ENCODE measurements around the gene C17orf107. TPM values are rescaled to one million over a fixed set of nuclear protein-coding genes. Genes with fewer than 3 reads are reported as not detected.
"Not testable (repeated sequence)": the region's sequence is repeated elsewhere in the genome, so short reads cannot be mapped to it uniquely, and the experiment has no call there.

Gene C17orf107
- total RNA-seq, 4 donors from 2014 or later: 0.66 to 5.0 (median 1.5) TPM

- TF ChIP-seq CTCF (IDR thresholded peaks at IDR 0.05) (no peak), POLR2A (IDR thresholded peaks at IDR 0.05) (no peak)
- H3K27me3 ChIP-seq: no peaks in the 10 kb centered on the region
- H3K9me3 ChIP-seq: no peaks in the 10 kb centered on the region
- H3K27ac ChIP-seq: peak overlapping the region in 3 of 4 donors; percentile 26 to 34 (median 31)
- no peak for DNase-seq
- peaks cover 0 to 10% (median 3%) of the 10 kb centered on the region in 4 donors for H3K4me1 ChIP-seq
- H3K36me3 ChIP-seq: no peaks in the 10 kb centered on the region
- no peak overlapping the region for H3K4me3 ChIP-seq
These were observed 9.0 kb downstream of the C17orf107 start for GRCh38 chr17:4908301-4908700.

GRCh38 chr17:4908711-4909496 is 9.6 kb downstream of the C17orf107 start:
- Histone ChIP-seq H3K4me1 (peaks cover 0 to 7% (median 0%) of the 10 kb centered on the region in 4 donors), H3K9me3 (no peaks in the 10 kb centered on the region), H3K27me3 (no peaks in the 10 kb centered on the region), H3K36me3 (no peaks in the 10 kb centered on the region), H3K27ac (peak overlapping the region in 3 of 4 donors; percentile 26 to 34 (median 31)), H3K4me3 (no peak overlapping the region)
- peak; percentile 83 to 95 (median 89) for DNase-seq
- peak; percentile 75 to 96 (median 90) for TF ChIP-seq CTCF (IDR thresholded peaks at IDR 0.05)
- no peak for TF ChIP-seq POLR2A (IDR thresholded peaks at IDR 0.05)

GRCh38 chr17:4913994-4914393 is 14.7 kb downstream of the C17orf107 start:
- Histone ChIP-seq H3K4me3 (no peak overlapping the region), H3K36me3 (no peaks in the 10 kb centered on the region), H3K4me1 (peaks cover 0 to 7% (median 0%) of the 10 kb centered on the region in 4 donors), H3K27ac (no peak overlapping the region), H3K27me3 (no peaks in the 10 kb centered on the region), H3K9me3 (no peaks in the 10 kb centered on the region)
- DNase-seq: no peak
- TF ChIP-seq POLR2A (IDR thresholded peaks at IDR 0.05) (no peak), CTCF (IDR thresholded peaks at IDR 0.05) (peak in 2 of 6 experiments; percentile 32 to 39)

GRCh38 chr17:4914551-4914950 is 15.2 kb downstream of the C17orf107 start:
- not testable (repeated sequence) for H3K4me3 ChIP-seq, DNase-seq, H3K9me3 ChIP-seq, H3K27ac ChIP-seq, H3K27me3 ChIP-seq, H3K36me3 ChIP-seq, H3K4me1 ChIP-seq

- H3K36me3 ChIP-seq: no peaks in the 10 kb centered on the region
- no peak for DNase-seq
- H3K27ac ChIP-seq: no peak overlapping the region
- H3K9me3 ChIP-seq: no peaks in the 10 kb centered on the region
- H3K27me3 ChIP-seq: no peaks in the 10 kb centered on the region
- TF ChIP-seq CTCF (IDR thresholded peaks at IDR 0.05) (no peak), POLR2A (IDR thresholded peaks at IDR 0.05) (no peak)
- H3K4me3 ChIP-seq: no peak overlapping the region
- H3K4me1 ChIP-seq: no peaks in the 10 kb centered on the region
These were observed 20.2 kb downstream of the C17orf107 start for GRCh38 chr17:4919511-4920047.

- no peak for DNase-seq
- Histone ChIP-seq H3K9me3 (no peaks in the 10 kb centered on the region), H3K4me3 (no peak overlapping the region), H3K27ac (no peak overlapping the region), H3K27me3 (no peaks in the 10 kb centered on the region), H3K4me1 (no peaks in the 10 kb centered on the region), H3K36me3 (no peaks in the 10 kb centered on the region)
- TF ChIP-seq POLR2A (IDR thresholded peaks at IDR 0.05) (no peak), CTCF (IDR thresholded peaks at IDR 0.05) (no peak)
These were observed 21.2 kb downstream of the C17orf107 start for GRCh38 chr17:4920351-4921048.
